OCI-LY7 (cell line): ENCODE measurements around the gene PLEKHG1. TPM values are rescaled to one million over a fixed set of nuclear protein-coding genes. Genes with fewer than 3 reads are reported as not detected.

ENCODE experiments used
- BruUV-seq: library from RNA; stranded (reverse); fragments of 400-500 nt; replicated peaks from 2 replicates; lab custom pipeline; 2021; lab: Mats Ljungman, UMichigan
- CTCF ChIA-PET: fragments of 300-600 bp; sonication (Branson Sonifier 250); formaldehyde crosslinking; loops from one replicate; lab custom pipeline; 2022; ENCODE audit warnings: antibody characterized with exemption; ENCODE audit not compliant: unreplicated experiment; lab: Charles Lee
- POLR2A ChIA-PET: fragments of 300-600 bp; sonication (Branson Sonifier 250); formaldehyde crosslinking; loops from one replicate; lab custom pipeline; 2022; ENCODE audit warnings: antibody characterized with exemption; lab: Charles Lee
- DNase-seq: peaks from one replicate; pipeline ENCODE4 v3.0.0-alpha.2; 2015; ENCODE audit warnings: low spot score
- H2AFZ ChIP-seq: fragments of 200-600 bp; sonication (generic), shearing (Covaris generic); 2 replicates; pipeline ENCODE4 v1.6.1; 2014; ENCODE audit warnings: mild to moderate bottlenecking, antibody characterized with exemption, low read length, moderate library complexity
- H3K27ac ChIP-seq: fragments of 200-600 bp; sonication (generic); 2 replicates; pipeline ENCODE4 v1.5.1; 2014; ENCODE audit warnings: mixed run types, low read depth, mild to moderate bottlenecking, moderate library complexity, low read length, inconsistent platforms; ENCODE audit not compliant: poor library complexity, severe bottlenecking
- H3K36me3 ChIP-seq: fragments of 200-600 bp; sonication (generic); 2 replicates; pipeline ENCODE4 v1.6.1; 2014; ENCODE audit warnings: mild to moderate bottlenecking, antibody characterized with exemption, low read length, moderate library complexity, mixed read lengths; ENCODE audit not compliant: insufficient read depth
- H3K4me1 ChIP-seq: fragments of 200-600 bp; sonication (generic); 2 replicates; pipeline ENCODE4 v1.5.1; 2014; ENCODE audit warnings: mild to moderate bottlenecking, low read length; ENCODE audit not compliant: insufficient read depth, poor library complexity, severe bottlenecking
- H3K4me2 ChIP-seq: fragments of 200-600 bp; sonication (generic); 2 replicates; pipeline ENCODE4 v1.6.1; 2014; ENCODE audit warnings: mild to moderate bottlenecking, low read length
- H3K4me3 ChIP-seq: fragments of 200-600 bp; sonication (generic); 2 replicates; pipeline ENCODE4 v1.5.1; 2014; ENCODE audit warnings: mild to moderate bottlenecking, low read depth, low read length; ENCODE audit not compliant: poor library complexity, severe bottlenecking
- H3K79me2 ChIP-seq: fragments of 200-600 bp; sonication (generic); 2 replicates; pipeline ENCODE4 v1.6.1; 2016; ENCODE audit warnings: low read depth, mild to moderate bottlenecking, low read length, moderate library complexity, mixed read lengths; ENCODE audit not compliant: insufficient read depth
- H3K9me2 ChIP-seq: fragments of 200-600 bp; sonication (generic); 2 replicates; pipeline ENCODE4 v1.6.1; 2016; ENCODE audit warnings: mild to moderate bottlenecking, low read length, mixed read lengths; ENCODE audit not compliant: insufficient read depth
- H3K9me3 ChIP-seq: fragments of 200-600 bp; sonication (generic); 2 replicates; pipeline ENCODE4 v1.6.1; 2014; ENCODE audit warnings: mild to moderate bottlenecking, mixed run types, low read length, mixed read lengths
- H4K20me1 ChIP-seq: fragments of 200-600 bp; sonication (generic); 2 replicates; pipeline ENCODE4 v1.6.1; 2014; ENCODE audit warnings: mild to moderate bottlenecking, antibody characterized with exemption, low read length, moderate library complexity, mixed read lengths; ENCODE audit not compliant: insufficient read depth
- CTCF ChIP-seq: fragments of 200-600 bp; sonication (generic); conservative IDR thresholded peaks from 2 replicates; pipeline ENCODE4 v1.5.1; 2014; ENCODE audit warnings: mild to moderate bottlenecking, antibody characterized with exemption, low read length, moderate library complexity, mixed read lengths
- EZH2phosphoT487 ChIP-seq: fragments of 200-600 bp; sonication (generic); IDR thresholded peaks from 2 replicates; pipeline ENCODE4 v1.6.1; 2018; ENCODE audit warnings: low read depth, borderline replicate concordance, mild to moderate bottlenecking, mixed run types, antibody characterized with exemption, low read length, moderate library complexity, mixed read lengths
- intact Hi-C: fragments of 100-400 bp; cut with micrococcal nuclease; formaldehyde crosslinking; loops from one replicate; pipeline ENCODE4 v1.10.0; 2022; ENCODE audit not compliant: unreplicated experiment
- total RNA-seq, 2 experiments: library from RNA; depleted of rRNA in 1 of 2; stranded (reverse); fragments of >200 nt in 1 of 2; shearing (Covaris generic) in 1 of 2; gene quantifications; 2 replicates each; pipeline ENCODE4 v1.2.3, GENCODE V29; 2014 to 2022

Gene PLEKHG1
- total RNA-seq, 2 experiments from 2014 or later = 17.9 to 19.6 TPM

DNA sequence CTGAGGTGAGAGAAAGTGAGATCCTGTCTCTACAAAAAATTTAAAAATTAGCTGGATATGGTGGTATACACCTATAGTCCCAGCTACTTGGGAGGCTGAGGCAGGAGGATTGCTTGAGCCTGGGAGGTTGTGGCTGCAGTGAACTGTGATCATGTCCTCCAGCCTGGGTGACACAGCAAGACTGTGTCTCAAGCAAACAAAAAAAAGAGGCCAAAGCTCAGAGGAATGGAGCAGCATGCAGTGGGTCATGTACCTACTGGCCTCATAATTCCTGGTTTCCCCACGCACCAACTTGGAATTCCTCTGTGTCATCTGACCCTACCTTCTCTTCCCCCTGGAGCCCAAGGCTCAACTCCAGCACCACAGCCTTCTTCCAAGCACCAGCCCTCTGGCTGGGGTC lies 15.1 kb upstream of the PLEKHG1 start:
- intact Hi-C loops = no loop called here
- H3K9me2 ChIP-seq = no peaks in the 10 kb centered on the region
- no peak overlapping the region for H3K4me2 ChIP-seq
- BruUV-seq = no TSS peak
- no peaks in the 10 kb centered on the region for H3K79me2 ChIP-seq
- DNase-seq = no peak
- no peaks in the 10 kb centered on the region for H3K9me3 ChIP-seq
- H3K27ac ChIP-seq = no peak overlapping the region
- ChIA-PET POLR2A (interaction anchor here (0.9 kb wide), 1 partner anchor 14 kb away, joined by 3 read pairs; no protein-coding TSS in a partner anchor), CTCF (no interaction called here)
- no peak overlapping the region for H2AFZ ChIP-seq
- H4K20me1 ChIP-seq = no peaks in the 10 kb centered on the region
- H3K4me3 ChIP-seq = no peak overlapping the region
- no peaks in the 10 kb centered on the region for H3K36me3 ChIP-seq
- no peaks in the 10 kb centered on the region for H3K4me1 ChIP-seq
- TF ChIP-seq EZH2phosphoT487 (no peak), CTCF (no peak)

DNA sequence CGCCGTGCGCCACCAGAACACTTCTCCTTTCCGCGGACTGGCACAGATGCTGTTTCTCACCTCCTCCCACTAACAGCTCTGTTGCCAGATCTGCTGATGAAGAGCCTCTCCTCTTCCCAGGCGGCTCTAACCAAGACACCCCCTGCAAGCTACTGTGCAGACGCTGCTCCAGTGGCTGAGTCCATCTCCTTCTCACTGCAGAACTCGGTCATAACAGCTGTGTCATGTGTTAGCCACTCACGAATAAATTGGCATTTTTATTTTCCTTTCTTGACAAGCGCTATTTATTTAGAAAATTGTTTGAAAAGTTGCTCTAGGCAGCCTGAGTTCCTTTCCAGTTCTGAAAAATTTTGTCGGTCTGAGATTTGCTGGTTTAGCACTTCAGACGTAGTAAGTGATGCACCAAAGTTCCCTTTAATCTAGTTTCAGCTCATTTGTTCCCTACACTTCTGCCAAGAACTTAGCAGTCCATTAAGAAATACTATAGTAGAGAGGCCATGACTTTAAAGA lies 12.8 kb upstream of the PLEKHG1 start:
- BruUV-seq = no TSS peak
- intact Hi-C loops = no loop called here
- DNase-seq = no peak
- POLR2A ChIA-PET = interaction anchor here (0.7 kb wide), 1 partner anchor 12 kb away, joined by 4 read pairs; no protein-coding TSS in a partner anchor
- Histone ChIP-seq H3K4me3 (no peak overlapping the region), H3K4me2 (no peak overlapping the region), H3K9me2 (no peaks in the 10 kb centered on the region), H2AFZ (no peak overlapping the region), H3K36me3 (no peaks in the 10 kb centered on the region), H3K9me3 (no peaks in the 10 kb centered on the region), H3K27ac (no peak overlapping the region), H3K4me1 (peaks cover 13% of the 10 kb centered on the region), H3K79me2 (no peaks in the 10 kb centered on the region), H4K20me1 (no peaks in the 10 kb centered on the region)
- TF ChIP-seq EZH2phosphoT487 = no peak
- no peak for TF ChIP-seq CTCF
- CTCF ChIA-PET = no interaction called here

DNA sequence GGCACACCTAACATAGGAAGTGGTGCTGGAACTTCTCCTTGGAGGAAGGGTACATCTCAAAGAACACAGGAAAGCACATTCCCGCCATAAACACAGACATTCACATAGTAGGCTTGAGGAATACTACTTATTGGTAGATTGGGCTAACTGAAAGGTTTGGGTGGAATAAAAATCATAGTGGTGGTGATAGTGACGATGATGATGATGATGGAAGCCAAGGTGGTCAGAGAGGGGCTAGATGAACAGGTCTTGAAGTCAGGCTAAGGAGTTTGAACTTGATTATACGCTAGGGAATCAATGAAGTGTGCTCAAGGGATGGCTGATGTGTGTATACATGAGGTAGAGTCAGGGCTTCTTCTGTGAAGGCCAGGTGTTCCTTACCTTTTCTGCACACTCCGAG lies 12.0 kb upstream of the PLEKHG1 start:
- Histone ChIP-seq H3K9me3 (no peaks in the 10 kb centered on the region), H3K36me3 (no peaks in the 10 kb centered on the region), H3K4me1 (peaks cover 13% of the 10 kb centered on the region), H3K27ac (no peak overlapping the region), H3K9me2 (no peaks in the 10 kb centered on the region), H3K79me2 (no peaks in the 10 kb centered on the region), H3K4me2 (no peak overlapping the region), H3K4me3 (no peak overlapping the region), H4K20me1 (no peaks in the 10 kb centered on the region), H2AFZ (no peak overlapping the region)
- no TSS peak for BruUV-seq
- ChIA-PET CTCF (no interaction called here), POLR2A (no interaction called here)
- TF ChIP-seq CTCF (no peak), EZH2phosphoT487 (no peak)
- intact Hi-C loops = no loop called here
- no peak for DNase-seq
